GM21528 (cell line): ENCODE results near the gene LAP3.

Source experiments
- ATAC-seq: cut with Tn5 transposase; IDR thresholded peaks from one replicate; pipeline ENCODE4 v1.9.1; 2021; ENCODE audit warnings: mild to moderate bottlenecking, moderate library complexity; ENCODE audit not compliant: unreplicated experiment, low FRiP score

LAP3 gene

GRCh38 chr4:17614416-17615299, 37.7 kb downstream of the LAP3 start, which contains the start of gene MED28:
TSS of gene MED28 (plus strand) at chr4:17614641. CDS start at chr4:17614655, 14 bp downstream.
- peak; percentile 88 for ATAC-seq

DNA sequence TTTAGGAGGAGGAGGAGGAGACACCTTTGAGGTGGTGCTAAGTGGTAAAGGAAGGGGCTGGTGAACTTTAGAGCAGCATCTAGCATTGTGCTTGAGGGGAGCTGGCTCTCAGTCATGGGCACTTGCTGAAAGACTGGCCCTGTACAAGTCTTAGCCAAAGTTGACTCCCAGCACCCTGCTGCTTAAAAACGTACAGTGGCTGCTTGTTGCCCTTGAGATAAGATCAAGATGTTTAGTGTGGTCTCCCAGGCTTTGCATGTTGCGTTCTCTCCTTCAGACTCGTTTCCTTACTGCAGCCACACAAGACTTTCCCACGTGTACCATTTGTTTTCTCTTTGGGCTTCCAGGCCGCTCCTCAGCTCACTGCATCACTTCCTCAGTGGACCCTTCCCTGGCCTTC, 39.3 kb downstream of the LAP3 start:
- ATAC-seq, result no peak

- no peak for ATAC-seq
Observed at GRCh38 chr4:17618926-17619325, 41.9 kb downstream of the LAP3 start.

GRCh38 chr4:17619416-17620105, 42.6 kb downstream of the LAP3 start:
- no peak for ATAC-seq

- ATAC-seq, result no peak
Observed at GRCh38 chr4:17623451-17624001, 46.5 kb downstream of the LAP3 start.

GRCh38 chr4:17624821-17625220, 47.8 kb downstream of the LAP3 start:
- ATAC-seq, result no peak

DNA sequence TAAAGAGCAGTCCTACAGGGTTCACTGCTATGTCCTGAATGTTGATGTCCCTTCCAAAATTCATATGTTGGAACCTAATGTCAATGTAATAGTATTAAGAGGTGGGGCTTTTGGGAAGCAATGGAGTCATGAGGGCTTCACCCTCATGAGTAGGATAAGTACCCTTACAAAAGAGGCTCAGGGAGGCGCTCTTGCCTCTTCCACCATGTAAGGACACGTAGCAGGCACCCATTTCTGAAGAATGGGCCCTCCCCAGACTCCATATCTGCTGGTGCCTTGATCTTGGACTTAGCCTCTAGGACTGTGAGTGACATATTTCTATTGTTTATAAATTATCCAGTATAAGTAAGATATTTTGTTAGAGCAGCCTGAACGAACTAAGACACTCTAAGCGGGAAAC, 53.2 kb downstream of the LAP3 start:
- no peak for ATAC-seq

DNA sequence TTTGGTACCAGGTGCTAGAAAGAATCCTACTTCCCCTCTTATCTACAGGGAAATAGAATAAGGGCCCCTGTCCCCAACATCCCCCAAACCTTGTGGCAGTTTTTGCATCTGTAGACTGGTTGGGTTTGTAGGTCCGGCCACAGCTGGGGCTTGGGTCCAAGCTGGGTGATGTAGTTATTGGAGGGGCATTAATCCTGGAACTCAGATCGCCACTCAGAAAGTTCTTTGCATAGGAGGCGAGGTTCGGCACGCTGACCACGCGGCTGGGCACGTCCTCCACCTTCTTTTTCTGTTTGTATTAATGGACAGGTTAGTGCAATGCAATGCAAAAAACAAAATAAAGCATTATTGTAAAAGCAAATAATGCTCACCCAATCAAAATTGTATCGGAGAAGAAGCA, 56.6 kb downstream of the LAP3 start:
- no peak for ATAC-seq

GRCh38 chr4:17635056-17635455, 58.1 kb downstream of the LAP3 start:
- ATAC-seq, result no peak

DNA sequence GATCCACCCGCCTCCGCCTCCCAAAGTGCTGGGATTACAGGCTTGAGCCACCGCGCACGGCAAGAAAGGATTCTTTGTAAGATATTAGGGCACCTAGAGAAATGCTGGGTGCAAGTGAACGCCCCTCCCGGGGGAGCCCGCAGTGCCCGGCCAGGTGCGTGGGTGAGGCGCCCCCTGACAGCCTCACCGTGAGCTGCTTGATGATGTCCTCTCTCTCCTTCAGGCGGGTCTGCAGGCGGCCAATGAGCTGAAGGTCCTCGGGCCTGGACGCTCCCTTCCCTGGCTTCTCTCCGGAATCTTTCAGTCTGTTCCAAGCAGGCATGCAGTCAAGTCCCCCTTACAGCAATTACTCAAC, 59.3 kb downstream of the LAP3 start:
- peak; percentile 10 for ATAC-seq

DNA sequence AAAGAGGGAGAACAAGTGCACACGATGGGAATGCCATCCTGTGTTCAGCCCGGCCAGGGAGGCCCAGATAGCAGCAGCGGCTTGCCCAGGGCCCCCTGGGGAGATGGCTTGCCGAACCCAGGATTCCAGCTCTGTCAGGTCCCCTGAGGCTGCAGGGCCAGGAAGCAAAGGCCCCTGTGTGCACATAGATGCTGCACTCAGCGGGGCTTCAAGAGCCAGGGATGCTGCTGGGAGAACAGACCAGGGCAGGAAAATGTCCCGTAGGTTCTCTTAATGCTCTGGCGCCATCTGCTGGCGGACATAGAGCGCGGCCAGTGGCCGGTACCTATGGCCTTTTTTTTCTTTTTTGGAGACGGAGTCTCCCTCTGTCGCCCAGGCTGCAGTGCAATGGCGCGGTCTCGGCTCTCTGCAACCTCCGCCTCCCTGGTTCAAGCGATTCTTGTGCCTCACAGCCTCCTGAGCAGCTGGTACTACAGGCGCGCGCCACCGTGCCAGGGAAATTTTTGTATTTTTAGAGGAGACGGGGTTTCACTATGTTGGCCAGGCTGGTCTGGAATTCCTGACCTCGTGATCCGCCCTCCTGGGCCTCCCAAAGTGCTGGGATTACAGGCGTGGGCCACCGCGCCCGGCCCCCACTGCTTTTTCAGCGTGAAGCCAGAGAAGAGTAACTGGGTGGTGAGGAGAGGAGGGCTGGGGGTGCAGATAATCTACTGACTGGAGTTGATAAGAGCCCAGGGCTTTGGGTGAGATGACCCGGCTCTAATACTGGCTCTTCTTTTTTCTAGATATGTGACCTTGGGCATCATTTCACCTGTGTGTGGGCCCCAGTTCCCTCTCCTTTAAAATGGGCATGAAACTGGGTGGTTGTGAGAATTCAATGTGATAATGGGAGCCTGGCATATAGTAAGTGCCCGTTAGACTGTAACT, 60.0 kb downstream of the LAP3 start:
- ATAC-seq, result peak; percentile 86

DNA sequence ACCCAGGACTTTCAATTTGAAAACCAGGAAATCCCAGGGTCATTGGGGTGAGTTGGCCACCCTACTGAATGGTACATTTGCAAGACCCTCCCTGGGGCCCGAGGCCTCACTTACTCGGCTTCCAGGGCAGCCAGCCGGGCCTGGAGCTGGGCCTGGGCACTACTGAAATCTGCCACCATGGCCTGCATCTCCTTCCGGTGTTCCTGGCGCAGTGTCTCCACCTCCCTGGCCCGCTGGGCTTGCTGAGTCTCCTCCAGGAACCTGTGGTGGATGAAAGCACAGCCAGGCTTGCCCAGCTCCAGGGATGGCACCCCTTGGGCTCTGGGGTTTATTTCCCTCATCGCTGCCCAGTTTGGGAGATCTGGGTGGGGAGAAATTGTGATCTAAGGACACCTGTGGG, 62.1 kb downstream of the LAP3 start:
- no peak for ATAC-seq

DNA sequence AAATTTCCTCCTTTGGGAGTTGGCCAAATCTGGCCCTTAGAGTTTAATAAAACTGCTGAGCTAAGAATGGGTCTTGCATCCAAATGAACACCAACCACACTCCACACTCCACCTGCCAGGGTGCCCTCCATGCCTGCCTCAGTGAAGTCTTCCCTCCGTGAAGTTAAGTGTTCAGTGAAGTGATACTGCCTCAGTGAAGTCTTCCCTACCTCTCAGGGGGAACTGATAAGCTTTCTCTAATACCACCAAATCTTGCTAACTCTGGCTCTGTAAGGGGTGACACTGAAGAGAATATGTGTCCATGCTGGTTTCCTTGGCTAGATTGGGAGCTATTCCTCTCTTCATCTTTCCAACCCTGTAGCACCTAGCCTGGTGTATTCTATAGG, 65.4 kb downstream of the LAP3 start:
- ATAC-seq, result no peak

DNA sequence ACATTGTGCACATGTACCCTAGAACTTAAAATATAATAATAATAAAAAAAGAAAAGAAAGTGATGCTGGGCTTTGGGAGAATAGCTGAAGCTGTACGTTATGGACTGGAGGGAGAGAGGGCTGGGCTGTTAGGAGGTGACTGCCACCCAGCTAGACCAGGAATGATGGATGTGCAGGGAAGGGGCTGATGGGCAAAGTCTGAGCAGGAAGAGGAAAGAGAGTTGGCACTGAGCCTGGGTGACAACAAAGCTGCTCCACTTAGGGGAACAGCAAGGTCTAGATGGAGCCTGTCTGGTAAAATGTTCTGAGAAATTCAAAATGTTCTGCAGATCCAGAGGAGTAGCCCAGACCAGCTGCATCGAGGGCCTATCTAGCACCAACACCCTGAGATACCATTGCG, 69.7 kb downstream of the LAP3 start:
- ATAC-seq, result no peak

DNA sequence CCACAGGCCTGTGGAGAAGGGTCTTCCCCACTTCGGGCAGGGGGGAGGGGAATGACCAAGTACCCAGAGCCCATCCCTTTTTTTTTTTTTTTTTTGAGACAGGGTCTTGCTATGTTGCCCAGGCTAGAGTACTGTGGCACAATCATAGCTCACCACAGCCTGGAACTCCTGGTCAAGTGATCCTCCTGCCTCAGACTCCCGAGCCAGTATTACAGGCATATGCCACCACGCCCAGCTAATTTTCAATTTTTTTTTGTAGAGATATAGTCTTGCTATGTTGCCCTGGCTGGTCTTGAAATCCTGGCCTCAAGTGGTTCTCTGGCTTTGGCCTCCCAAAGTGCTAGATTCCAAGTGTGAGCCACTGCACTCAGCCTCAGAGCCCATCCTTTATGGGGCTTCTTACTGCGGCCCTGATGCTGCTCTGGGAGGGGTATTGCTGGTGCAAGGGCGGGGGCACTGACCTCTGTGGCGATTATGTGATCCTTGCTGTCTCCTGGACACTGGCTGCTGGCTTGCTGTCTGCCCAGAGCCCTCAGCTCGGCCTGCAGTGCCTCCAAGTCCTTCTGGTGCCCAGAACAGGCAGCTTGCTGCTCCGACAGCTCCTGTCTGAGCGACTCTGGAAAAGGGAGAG, 70.3 kb downstream of the LAP3 start:
- no peak for ATAC-seq

GRCh38 chr4:17647927-17648326, 70.9 kb downstream of the LAP3 start:
- ATAC-seq, result no peak

DNA sequence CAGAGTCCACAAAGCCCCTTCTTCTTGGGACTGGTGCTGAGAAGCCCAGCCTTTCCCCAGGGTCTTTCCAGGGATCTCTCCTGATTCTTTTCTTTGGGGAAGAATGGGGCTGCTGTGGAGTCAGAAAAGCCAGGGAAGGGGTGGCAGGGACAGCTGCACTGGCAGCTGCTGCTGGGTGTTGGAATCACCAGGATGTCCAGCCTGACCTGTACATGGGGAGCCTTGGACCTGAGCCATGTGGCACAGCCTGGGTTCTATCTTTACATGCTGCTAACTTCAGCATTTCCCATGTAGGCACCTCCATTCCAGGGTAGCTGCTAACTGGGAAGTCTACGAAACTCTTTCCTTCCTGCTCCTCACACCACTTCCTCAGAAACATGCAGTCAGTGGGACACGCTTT, 73.4 kb downstream of the LAP3 start:
- ATAC-seq, result no peak

DNA sequence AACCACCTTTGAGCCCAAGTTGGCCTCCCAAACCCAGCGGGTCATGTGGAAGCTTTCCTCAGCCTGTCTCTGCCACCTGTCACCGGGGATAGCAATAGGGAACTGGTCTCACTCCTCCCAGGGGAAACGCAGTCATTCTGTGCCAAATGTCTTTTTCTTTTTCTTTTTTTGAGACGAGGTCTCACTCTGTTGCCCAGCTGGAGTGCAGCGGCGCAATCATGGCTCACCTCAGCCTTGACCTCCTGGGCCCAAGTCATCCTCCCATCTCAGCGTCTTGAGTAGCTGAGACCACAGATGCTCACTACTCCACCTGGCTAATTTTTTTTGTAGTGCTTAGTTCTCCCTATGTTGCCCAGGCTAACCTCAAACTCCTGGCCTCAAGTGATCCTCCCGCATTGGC, 77.7 kb downstream of the LAP3 start:
- no peak for ATAC-seq

DNA sequence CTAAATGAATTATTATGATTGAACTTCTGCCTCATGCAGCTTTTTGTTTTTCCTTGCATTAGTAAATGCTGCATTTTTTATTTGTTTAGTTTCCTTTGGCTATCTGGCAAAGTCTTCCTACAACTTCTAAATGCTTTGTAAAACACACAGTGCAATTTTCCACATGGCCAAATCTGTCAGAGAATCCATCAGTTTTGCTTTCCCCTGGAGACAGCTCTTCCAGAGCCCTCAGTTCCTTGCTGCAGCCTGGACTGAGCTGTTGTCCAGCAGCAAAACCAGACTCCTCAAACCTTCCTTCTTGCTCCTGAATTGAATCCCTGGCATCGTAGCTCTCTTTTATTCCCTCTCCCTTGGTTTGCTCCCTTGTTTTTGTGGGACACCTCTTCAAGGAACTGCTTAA, 80.1 kb downstream of the LAP3 start:
- ATAC-seq, result no peak
